ENCODE data around the gene SLC44A4.

Gene SLC44A4

DNA sequence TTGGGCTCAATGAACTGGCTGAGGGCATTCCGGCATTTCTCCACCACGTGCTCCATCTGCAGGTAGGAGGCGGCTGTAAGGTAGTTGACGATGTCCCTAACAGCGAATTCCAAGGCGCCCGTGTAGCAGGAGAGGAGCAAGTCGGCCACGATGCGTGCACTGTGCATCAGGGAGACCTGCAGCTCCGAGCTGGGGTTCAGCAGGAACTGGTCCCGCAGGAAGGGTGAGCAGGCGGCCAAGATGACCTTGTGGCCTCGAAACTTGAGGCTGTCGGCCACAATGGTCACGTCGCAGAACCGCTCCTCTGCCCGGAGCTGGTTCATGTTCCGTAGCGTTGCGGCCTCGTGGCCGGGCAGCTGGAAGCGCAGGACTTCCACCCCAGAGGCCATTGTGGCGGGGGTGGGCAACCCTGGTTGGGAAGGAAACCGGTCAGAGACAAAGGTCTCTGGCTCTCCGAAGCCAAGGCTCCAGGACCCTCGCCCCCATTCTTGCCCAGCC is 22.2 kb upstream of the SLC44A4 start:
- DNase-seq: no peak

DNA sequence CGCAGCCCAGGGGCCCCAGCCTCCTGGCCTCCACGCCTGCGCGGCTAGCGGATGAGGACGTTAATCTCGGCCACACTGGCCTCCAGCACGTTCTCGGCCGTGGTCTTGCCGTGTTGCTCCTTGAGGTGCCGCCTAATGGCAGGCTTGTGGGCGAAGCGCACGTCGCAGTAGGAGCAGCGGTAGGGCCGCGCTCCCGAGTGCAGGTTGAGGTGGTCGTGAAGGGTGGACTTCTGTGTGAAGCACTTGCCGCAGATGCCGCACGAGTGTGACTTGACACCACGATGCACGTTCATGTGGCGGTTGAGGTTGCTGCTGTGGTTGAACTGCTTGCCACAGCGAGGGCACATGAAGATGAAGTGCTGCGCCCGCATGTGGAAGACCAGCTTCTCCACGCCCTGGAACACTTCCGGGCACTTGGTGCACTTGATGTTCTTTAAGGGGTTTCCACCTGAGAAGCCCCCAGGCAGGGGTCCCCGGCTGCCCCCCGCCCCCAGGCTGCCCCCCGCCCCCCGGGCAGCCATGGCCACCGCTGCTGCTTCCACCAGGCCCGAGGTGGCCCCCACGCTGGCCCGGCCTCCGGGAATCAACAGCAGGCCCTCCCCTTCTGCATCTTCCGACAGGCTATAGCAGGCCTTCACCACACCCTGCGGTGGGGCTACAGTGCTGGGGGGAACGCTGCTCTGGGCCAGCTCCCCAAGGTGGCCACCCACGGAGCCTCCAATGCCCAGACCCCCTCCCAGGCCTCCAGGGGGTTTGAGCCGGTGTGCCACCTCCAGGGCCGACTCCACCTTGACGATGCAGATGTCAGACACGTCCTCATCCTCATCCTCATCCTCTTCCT is 21.3 kb upstream of the SLC44A4 start:
- no peak for DNase-seq

DNA sequence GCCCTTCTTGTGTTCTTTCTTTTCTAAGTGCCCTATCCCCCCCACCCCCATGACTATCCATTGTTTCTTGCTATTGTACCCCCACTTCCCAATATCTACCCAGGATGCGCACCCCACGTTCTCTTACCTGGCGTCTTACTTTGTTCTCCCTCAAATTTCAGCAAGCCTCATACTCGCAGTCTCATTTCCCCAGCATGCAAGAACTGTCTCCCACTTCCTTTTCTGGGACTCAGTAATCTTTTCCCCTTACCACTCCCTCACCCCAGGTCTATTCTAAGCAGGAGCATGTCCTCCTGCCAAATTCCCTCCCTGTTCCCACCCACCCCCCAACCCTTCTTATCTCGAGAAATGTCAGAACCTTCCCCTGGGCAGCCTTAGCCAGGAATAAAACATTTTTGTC is 20.4 kb upstream of the SLC44A4 start:
- DNase-seq: no peak

DNA sequence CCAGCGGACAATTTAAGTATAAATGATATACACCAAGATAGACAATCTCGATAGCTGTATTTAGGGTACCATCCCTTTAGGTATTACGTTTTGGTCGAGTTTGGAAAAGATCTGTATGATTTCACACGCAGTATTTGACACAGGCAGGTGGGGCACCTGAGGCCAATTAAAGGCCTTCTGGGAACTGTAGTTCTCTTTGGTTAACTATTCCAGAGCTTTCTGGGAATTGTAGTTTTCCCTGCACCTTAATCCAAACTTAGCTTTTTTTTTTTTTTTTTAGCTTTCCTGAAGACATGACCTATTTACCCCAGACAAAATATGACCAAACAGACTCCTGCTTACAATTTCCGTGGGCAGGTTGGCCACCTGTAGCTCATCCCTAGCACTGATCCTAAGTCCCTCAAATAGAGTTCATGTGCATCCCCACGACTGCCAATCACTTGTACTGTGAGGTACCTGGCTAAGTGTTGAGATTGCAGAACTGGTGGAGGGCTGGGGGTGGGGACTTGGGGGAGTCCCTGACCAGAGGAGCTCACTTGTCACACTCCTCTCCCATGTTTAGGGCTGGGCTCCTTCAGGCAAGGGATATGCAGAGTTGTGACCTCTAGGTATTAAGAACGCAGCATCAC is 19.7 kb upstream of the SLC44A4 start:
- peak; percentile 43 for DNase-seq

DNA sequence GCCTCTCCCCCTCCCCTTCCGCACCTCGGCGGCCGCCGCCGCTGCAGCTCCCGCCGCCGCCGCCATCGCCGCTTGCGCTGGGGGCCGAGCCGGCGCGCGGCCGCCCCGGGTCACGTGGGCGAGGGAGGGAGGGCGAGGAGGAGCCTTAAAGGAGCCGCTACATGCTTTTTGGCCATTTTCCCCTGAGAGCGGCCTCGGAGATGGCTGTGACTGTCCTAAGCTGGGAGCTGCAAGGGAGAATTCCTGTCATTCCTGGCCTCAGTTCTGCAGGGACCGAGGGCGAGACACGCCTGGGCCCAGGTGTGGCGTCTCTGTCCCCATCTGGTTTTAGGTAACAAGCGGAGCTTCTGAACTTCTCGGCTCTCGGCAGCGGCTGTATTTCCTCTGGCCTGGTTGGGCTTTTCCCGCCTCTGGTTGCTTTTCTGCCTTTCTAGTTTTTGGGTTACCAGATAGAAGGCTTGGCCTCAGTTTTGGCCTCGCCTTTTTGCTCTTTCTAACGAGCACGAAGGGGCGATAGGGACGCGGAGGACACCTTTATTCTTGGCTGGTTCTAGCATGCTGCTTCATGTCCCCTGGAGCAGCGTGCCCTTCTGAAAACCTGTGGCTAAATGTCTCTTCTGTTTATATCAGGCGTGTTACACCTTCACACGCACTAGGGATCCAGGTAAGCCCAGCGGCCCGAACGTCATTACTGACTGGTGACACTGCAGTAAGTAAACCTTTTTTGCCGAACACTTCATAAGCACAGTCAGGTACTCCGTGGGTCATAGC is 19.0 kb upstream of the SLC44A4 start, which contains the start of gene EHMT2:
Gene EHMT2, minus strand, starts transcription at position 87 of the 771 bp plus-strand sequence. Its CDS starts 21 bp downstream, at position 66.
- DNase-seq: peak; percentile 82

DNA sequence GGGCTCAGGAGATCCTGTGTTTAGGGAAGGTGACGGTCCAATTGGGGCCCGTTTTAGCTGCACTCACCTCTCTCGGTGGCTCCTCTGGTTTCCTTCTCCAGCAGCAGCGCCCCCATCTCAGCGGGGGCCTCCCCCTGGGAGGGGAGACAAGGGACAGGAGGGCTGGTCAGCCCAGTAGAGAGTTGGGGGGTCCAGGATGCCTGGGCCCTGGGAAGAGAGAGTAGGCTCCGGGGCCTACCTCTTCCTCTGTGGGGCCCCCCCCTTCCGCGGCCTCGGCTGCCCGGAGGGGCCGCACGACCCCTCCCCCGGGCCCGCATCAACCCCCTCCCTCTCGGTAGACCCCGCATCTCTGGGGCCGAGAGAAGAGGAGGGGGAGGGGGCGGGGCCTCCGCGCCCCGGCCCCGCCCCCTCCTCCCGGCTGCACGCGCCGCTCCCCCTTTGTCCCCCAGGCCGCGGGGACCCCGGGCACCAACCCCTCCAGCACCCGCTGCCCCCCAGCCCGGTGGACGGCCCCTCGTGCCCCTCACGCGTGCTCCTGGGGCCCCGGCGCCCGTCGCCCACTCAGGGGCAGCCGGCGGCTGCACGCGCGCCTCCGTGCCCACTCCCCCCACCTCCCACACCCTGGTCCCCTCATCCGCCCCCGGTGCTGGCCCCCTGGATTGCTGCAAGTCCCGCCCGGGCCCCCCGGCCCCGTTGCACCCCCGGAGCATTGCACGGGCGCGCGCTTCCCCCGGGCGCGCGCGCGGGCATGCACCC is 18.2 kb upstream of the SLC44A4 start:
- DNase-seq: no peak

DNA sequence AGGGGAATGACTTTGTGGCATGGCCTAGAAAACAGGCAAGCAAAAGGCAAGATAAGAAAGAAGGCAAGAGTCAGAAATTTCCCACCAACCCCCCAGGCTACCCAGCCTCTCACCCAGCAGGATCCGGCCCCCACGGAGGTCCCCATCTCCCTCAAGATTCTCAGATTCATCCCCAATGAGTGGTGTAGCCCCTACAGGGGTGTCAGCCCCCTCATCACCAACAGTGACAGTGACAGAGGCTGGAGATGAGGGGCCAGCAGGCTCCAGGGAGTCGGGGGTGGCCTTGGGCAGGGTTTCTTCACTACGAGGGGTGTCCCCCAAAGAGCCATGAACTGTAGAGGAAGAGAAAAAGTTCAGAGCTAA is 17.7 kb upstream of the SLC44A4 start:
- no peak for DNase-seq

DNA sequence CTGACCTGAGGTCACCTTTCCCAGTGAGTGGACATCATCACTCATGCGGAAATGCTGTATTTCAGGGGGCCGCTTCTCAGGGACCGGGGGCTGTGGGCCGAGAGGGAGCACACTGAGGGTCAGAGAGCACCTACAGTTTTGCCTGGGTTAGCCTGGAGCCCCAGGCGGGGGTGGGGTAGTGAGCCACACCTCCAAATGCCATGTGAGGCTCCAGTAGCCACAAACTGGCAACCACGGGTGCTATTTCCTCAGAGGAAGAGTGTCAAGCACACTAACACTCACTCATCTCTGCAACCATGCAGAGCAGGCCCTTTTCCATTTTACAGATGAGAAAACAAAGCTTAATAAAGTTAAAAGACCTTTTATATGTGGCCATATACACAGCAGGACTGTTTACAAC is 14.0 kb upstream of the SLC44A4 start:
- DNase-seq: no peak

DNA sequence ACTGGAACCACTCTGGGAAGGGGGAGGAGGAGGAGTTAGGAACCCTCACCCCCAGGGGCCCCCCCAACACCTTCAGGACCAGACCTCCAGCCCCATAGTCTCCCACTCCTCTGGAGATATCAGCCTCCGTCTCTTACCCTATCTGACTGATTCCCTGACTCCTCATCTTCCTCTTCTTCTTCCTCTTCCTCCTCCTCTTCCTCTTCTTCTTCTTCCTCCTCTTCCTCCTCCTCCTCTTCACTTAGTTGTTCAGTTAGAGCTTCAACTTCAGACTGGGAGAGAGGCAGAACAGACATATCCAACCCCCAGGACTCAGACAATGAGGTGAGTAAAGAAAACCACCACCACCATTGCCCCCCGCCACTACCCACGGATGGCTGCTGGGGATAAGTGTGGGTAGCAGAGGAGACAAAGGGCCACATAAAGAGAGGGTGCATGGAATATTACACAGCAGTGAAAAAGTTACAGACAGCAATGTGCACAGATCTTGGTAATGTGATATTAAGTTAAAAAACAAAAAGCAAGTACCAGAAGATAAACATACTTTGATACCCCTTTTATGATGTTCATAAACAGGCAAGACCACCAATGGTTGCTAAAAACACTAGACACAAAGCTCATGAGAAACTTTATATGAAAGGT is 10.7 kb upstream of the SLC44A4 start:
- DNase-seq: no peak

DNA sequence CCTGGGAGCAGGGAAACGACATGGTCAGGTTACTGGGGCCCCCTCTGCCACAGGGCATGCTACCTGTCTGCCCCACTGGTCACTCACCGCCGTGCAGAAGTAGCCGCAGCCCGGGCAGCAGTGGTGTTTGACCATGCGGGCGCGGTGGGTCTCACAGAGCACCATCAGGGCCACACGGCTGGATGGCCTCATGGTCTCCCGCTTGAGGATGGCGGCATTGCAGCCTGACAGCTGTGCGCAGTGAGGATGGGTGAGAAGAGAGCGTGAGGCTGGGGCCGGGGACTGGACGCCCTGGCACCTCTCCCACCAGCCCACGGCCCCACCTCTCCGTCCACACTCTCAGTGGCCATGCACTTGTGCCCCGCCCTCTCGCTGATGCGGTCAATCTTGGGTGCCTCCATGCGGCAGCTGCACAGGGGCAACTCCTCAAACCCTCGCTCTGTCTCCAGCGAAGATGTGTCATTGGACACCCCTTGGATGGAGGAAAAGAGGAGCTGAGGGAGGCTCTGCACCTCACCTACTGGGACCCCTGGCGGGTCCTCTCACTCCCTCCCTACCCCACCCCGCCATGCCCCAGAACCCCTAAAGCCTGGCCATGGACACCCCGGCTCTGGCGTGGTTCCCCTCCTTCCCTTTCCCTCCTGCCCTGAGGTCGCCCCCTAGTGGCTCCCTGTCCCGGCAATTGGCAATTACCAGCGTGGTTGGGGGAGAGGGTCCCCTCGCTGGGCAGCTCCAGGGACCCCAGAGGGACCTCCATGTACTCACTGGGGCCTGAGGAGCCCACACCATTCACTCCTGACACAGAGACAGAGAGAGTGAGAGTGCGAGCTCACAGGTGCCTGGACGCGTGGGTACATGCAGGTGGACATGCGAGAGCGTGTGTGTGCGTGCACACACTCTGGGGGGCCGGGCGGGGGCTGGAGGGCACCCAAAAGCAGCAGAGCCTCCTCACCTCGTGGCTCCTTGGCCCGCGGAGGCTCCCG is 9.8 kb upstream of the SLC44A4 start:
- DNase-seq: no peak

DNA sequence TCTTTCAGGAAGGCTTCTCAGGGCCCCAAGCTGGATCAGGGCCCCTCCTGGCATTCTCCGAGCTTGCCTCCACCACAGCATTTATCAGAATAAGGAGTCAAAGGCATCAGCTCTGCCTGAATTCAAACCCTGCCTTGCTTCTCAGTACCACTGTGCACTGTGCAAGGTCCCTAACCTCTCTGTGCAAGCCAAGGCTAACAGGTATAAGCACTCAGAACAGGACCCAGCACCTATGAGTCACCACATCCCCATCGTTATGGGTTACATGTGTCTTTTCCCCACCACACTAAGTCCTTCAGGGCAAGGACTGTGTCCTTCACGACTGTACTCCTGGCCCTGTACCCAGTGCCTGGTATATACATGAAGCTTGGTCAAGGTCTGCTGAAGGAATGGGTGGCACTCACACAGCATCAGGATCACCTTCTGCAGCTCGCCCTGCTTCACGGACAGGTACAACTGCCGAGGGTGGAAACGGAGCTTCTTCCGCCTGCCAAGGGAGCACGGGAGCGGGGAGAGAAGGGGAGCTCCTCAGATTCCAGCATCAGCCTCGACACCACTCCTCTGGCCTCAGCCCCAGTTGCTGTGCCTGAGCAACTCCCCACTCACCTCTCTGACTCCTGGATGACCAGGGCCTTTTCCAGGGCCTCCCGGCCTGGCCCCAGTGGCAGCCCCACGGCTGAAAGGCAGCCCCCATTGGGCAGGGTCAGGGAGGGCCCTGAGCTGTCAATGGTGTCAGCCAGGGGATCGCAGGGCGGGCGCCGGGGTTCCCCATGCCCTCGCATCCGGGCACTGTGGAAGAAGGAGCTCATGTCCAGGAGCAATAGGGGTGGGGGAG is 8.6 kb upstream of the SLC44A4 start:
- DNase-seq: no peak

DNA sequence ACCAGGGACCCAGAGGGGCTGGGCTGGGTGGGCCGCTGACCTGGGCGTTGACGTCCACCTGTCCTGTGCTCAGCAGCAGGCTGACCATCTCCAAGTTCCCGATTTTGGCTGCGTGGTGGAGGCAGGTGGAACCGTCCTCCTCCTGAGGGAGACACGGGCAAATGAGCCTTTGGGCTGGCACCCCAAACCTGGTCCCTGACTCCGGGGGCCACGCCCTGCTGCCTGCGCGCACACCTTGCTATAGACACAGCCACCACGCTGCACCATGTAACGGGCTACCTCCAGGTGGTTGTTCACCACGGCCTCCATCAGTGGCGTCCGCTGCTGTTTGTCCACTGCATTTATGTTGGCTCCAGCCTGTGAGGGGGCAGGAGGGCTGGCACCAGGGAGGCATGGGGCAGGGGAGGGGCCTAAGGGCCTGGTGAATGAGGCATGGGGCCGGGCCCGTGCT is 7.8 kb upstream of the SLC44A4 start:
- no peak for DNase-seq

DNA sequence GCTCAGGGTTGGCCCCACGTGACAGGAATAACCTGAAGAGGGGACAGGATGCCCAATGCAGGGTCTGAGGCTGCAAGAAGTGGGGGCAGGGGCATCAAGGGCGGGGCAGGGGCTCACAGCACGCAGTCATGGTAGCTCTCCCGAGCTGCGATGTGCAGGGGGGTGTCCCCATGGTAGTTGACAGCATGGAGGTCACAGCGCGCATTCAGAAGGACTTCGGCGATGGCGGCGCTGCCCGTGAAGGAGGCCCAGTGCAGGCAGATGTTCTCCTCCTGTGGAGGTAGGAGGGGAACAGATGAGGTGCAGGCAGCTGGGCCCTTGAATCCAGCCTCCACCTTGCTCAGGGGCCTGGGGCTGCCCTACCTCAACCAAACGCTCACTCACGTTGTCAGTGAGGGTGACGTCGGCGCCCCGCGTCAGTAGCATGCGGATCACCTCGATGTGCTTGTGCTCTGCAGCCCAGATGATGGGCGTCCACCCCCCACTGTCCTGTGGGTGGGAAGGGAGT is 5.8 kb upstream of the SLC44A4 start:
- no peak for DNase-seq

DNA sequence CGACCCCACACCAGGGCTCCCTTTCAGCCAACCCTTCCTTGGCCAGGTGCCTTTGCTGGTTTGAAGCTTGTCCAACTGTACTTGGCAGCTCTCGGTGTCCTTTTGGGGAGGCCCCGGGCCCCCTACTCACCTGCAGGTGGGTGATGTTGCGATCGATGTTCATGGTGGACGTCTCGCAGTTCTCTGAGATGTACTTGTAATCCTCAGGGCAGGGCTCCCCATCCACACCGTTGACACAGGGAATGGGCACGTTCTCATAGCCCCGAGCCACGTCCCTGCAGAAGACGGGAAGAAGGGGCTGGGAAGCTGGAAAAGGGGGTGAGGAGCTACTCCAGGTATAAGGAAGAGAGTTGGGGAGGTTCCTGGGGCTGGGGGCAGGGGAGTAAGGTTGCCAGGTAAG is 4.9 kb upstream of the SLC44A4 start:
- no peak for DNase-seq

DNA sequence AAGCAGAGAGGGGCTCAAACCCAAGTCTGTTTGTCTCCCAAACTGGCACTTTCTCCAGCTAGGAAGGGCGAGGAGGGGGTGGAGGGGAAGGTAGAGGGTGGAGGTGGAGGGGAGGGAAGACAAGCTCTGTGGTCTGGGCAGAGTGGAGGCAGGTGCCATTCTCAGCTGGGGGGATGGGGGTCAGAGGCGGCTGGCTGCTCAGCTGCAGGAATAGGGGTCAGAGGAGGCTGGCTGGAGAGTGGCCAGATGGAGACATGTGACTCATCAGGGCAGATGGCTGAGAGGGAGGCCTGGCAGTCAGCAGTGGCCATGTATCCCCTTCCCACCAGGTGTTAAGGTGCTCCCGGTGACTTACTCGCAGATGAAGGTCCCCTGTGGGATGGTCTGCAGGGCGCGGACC is 3.5 kb upstream of the SLC44A4 start:
- DNase-seq: peak; percentile 64

DNA sequence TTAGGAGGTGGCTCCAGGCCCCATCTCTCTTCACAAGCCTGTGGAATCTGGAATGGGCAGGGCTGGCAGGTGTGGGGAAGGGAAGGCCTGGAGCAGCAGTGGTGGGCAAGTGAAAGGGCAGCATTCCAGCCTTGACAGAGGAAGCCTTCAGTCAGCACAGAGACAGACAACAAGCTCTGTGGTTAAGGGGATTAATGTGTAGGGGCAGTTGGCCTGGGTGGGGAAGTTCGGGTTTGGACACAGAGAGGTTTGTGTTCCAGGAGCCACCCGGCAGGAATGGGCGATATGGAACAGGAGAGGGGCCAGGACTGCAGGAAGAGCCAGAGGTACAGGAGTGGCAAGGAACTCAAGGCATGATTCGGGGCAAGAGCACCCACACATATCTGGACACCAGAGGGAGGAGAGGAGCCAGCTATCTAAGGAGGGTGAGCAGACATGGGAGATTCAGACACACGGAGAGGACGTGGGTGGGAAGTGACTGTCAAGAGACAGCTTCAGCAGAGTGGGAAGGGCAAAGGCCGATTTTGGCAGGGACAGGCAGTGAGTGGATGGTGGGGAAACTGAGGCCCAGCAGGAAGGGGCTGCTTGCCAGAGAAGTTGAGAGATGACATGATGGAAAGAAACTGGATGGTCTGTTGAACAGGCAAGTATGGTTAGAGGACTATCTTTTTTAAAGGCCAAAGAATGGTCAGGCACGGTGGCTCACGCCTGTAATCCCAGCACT is 2.5 kb upstream of the SLC44A4 start:
- no peak for DNase-seq

DNA sequence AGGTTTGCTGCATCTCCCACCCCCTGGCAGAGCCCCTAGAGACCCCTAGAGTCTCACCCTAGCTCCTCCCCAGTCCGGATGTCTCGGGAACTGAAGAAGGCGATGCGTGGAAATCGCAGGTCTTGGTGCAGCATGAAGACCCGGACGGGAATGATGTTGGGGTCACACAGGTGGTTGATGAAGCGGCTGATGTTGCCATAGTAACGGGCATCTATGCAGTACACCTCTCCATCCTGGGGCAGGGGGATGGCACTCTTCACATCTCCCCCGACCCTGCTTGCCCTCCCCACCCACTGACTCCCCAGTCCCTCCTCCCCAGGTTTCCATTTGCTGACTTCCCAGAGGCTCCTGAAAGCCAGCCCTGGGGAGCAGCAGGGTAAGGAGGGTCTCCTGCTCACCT is 1.8 kb upstream of the SLC44A4 start:
- DNase-seq: no peak

DNA sequence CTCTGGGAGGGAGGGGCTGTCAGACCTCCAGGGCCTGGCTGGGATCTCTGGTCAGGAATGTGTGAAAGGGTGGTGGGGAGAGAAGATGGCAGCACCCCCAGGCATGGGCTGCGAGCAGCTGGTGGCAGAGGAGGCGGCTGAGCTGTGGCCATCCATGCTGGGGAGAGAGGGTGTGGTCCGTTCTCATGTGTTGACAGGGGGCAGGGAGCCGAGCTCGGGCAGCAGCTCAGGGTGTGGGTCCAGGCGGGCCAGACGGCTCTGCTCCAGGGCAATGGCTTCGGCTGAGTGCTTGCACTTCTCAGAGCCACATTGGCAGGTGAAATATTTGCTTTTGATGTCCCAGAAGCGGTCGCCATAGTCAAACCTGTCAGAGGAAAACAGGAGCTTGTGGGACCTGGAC is 1.1 kb upstream of the SLC44A4 start:
- no peak for DNase-seq

DNA sequence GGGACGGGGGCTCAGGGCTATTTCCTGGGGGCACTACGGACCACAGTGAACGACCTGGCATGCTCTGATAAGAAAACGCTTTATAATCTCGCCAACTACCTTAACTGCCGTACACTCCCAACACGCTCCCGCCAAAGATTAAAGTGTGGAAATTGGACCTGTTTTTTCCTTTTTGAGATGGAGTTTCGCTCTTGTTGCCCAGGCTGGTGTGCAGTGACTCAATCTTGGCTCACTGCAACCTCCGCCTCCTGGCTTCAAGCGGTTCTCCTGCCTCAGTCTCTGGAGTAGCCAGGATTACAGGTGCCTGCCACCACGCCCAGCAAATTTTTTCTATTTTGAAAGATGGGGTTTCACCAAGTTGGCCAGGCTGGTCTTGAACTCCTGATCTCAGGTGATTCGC is 346 bp upstream of the SLC44A4 start:
- DNase-seq: no peak
